HL-60/S4 (cell line): Measurements from ENCODE around the gene ATG4B.

Source experiments
- in situ Hi-C: fragments of 300-500 bp; cut with MboI; formaldehyde crosslinking; loops from 2 replicates; pipeline ENCODE4 v1.14.3; 2022; ENCODE audit warnings: low sequenced_read_pairs

The ATG4B gene

GRCh38 chr2:241680827-241681599, 43.5 kb downstream of the ATG4B start:
- in situ Hi-C loops, result no loop called here

GRCh38 chr2:241686324-241686649, 48.8 kb downstream of the ATG4B start:
- in situ Hi-C loops, result no loop called here

GRCh38 chr2:241686650-241687425, 49.3 kb downstream of the ATG4B start, which contains the start of gene DTYMK:
TSS of gene DTYMK (minus strand) at chr2:241686815. CDS start at chr2:241686783, 32 bp downstream.
- in situ Hi-C loops, result no loop called here

GRCh38 chr2:241689306-241689705, 51.8 kb downstream of the ATG4B start:
- in situ Hi-C loops, result no loop called here

GRCh38 chr2:241690202-241690717, 52.8 kb downstream of the ATG4B start:
- in situ Hi-C loops, result no loop called here

- in situ Hi-C loops, result no loop called here
These were observed 55.0 kb downstream of the ATG4B start for GRCh38 chr2:241692448-241692847.

GRCh38 chr2:241695651-241696050, 58.2 kb downstream of the ATG4B start:
- in situ Hi-C loops, result no loop called here

GRCh38 chr2:241701149-241701398, 63.6 kb downstream of the ATG4B start:
- in situ Hi-C loops, result no loop called here

GRCh38 chr2:241701399-241702154, 64.1 kb downstream of the ATG4B start, which contains the start of gene ING5:
TSS of gene ING5 (plus strand) at chr2:241702039. CDS start at chr2:241702066, 27 bp downstream.
- in situ Hi-C loops, result no loop called here

- in situ Hi-C loops, result no loop called here
These were observed 64.9 kb downstream of the ATG4B start for GRCh38 chr2:241702155-241703031.

GRCh38 chr2:241703032-241703604, 65.6 kb downstream of the ATG4B start:
- in situ Hi-C loops, result no loop called here

GRCh38 chr2:241706537-241706936, 69.0 kb downstream of the ATG4B start:
- in situ Hi-C loops, result no loop called here

GRCh38 chr2:241708879-241709278, 71.4 kb downstream of the ATG4B start:
- in situ Hi-C loops, result no loop called here

GRCh38 chr2:241719093-241719492, 81.6 kb downstream of the ATG4B start:
- in situ Hi-C loops, result no loop called here

- in situ Hi-C loops, result no loop called here
These were observed 82.6 kb downstream of the ATG4B start for GRCh38 chr2:241720099-241720498.

GRCh38 chr2:241720560-241720959, 83.1 kb downstream of the ATG4B start:
- in situ Hi-C loops, result no loop called here

GRCh38 chr2:241721852-241722251, 84.4 kb downstream of the ATG4B start:
- in situ Hi-C loops, result no loop called here

- in situ Hi-C loops, result no loop called here
These were observed 85.5 kb downstream of the ATG4B start for GRCh38 chr2:241722896-241723454.
